ENCODE data around the gene INPP5F. TPM values are rescaled to one million over a fixed set of nuclear protein-coding genes. Genes with fewer than 3 reads are reported as not detected.

INPP5F gene
- total and polyA plus RNA-seq, 9 of the 15 experiments (the other 6 are each of a cell fraction or from before 2014, with no cell fraction given): 1.6 to 7.3 (median 6.0) TPM

GRCh38 chr10:119872610-119872859 is 146.7 kb downstream of the INPP5F start, which contains the start of gene MCMBP (continued):
- TF ChIP-seq ARID4B (CRISPR knock-in tag; IDR thresholded peaks at IDR 0.05) (peak; percentile 44; the same call in 1 of the 2 replicates), ZFP1 (CRISPR knock-in tag; IDR thresholded peaks at IDR 0.05) (no peak), RBBP5 (IDR thresholded peaks at IDR 0.05; ENCODE audit: borderline replicate concordance, insufficient read depth, low read length, poor library complexity, severe bottlenecking) (peak; percentile 64), RBFOX2 (IDR thresholded peaks at IDR 0.05; ENCODE audit: low read depth, low read length) (peak; percentile 92), SAP30 (IDR thresholded peaks at IDR 0.05; ENCODE audit: borderline replicate concordance, insufficient read depth, low read depth, low read length, poor library complexity, severe bottlenecking) (no peak), HOMEZ (CRISPR knock-in tag; IDR thresholded peaks at IDR 0.05) (no peak), PHF8 (IDR thresholded peaks at IDR 0.05; ENCODE audit: borderline replicate concordance, low read length) (peak; percentile 65; the same call in 1 of the 2 replicates), L3MBTL2 (IDR thresholded peaks at IDR 0.05) (no peak), GABPA (tag; conservative IDR thresholded peaks at IDR 0.05; ENCODE audit: low read depth) (0 out of 2 replicates have a peak, but pooled peaks have one; percentile 28)

All from K562 (cell line).